IMR-90 (cell line): ENCODE results near the gene IGFBP7. TPM values are rescaled to one million over a fixed set of nuclear protein-coding genes. Genes with fewer than 3 reads are reported as not detected.

ENCODE experiments used
- ATAC-seq: fragments of 200-7000 bp; cut with Tn5 transposase; 2 replicates; pipeline ENCODE4 v1.9.1; 2020; ENCODE audit warnings: low read depth, mild to moderate bottlenecking, moderate library complexity
- BruUV-seq: library from RNA; stranded (reverse); fragments of 400-500 nt; replicated peaks from 2 replicates; lab custom pipeline; 2021; lab: Mats Ljungman, UMichigan
- CTCF ChIA-PET: fragments of 300-600 bp; formaldehyde crosslinking; extraction: SDS; loops from one replicate; lab custom pipeline; 2021; ENCODE audit warnings: antibody characterized with exemption; lab: Yijun Ruan, JAX
- POLR2A ChIA-PET: fragments of 300-600 bp; sonication (Branson Sonifier 250); formaldehyde crosslinking; loops from one replicate; lab custom pipeline; 2022; ENCODE audit warnings: antibody characterized with exemption; ENCODE audit not compliant: unreplicated experiment; lab: Charles Lee
- DNase-seq: peaks from one replicate; pipeline ENCODE4 v3.0.0; 2013
- H2AFZ ChIP-seq: replicated peaks from 2 replicates; pipeline ENCODE3; 2013; ENCODE audit warnings: low read length, mild to moderate bottlenecking; ENCODE audit not compliant: poor library complexity
- H2AK5ac ChIP-seq: 2 replicates; pipeline ENCODE4 v1.6.1; 2013; ENCODE audit warnings: low read depth, low read length, inconsistent platforms
- H2AK9ac ChIP-seq: replicated peaks from 2 replicates; pipeline ENCODE3; 2013; ENCODE audit warnings: mild to moderate bottlenecking, low read depth, low read length, moderate library complexity; ENCODE audit not compliant: poor library complexity
- H2BK120ac ChIP-seq: 2 replicates; pipeline ENCODE4 v1.6.1; 2013; ENCODE audit warnings: low read depth, low read length, inconsistent platforms
- H2BK15ac ChIP-seq: 3 replicates; pipeline ENCODE4 v1.6.1; 2013; ENCODE audit warnings: low read depth, low read length, inconsistent platforms
- H2BK20ac ChIP-seq: 2 replicates; pipeline ENCODE4 v1.6.1; 2013; ENCODE audit warnings: low read depth, mild to moderate bottlenecking, inconsistent platforms, low read length, moderate library complexity
- H2BK5ac ChIP-seq: 2 replicates; pipeline ENCODE4 v1.6.1; 2013; ENCODE audit warnings: mild to moderate bottlenecking, low read depth, low read length, inconsistent platforms; ENCODE audit not compliant: poor library complexity, severe bottlenecking
- H3K14ac ChIP-seq: replicated peaks from 2 replicates; pipeline ENCODE4 v1.6.1; 2013; ENCODE audit warnings: low read depth, low read length, inconsistent platforms
- H3K18ac ChIP-seq: 2 replicates; pipeline ENCODE4 v1.6.1; 2013; ENCODE audit warnings: low read depth, low read length, control low read depth
- H3K23ac ChIP-seq: 2 replicates; pipeline ENCODE4 v1.6.1; 2013; ENCODE audit warnings: low read depth, low read length, inconsistent platforms
- H3K27ac ChIP-seq: 2 replicates; pipeline ENCODE4 v1.5.1; 2013; ENCODE audit warnings: mild to moderate bottlenecking, control low read depth, low read length; ENCODE audit not compliant: insufficient read depth
- H3K27me3 ChIP-seq: 2 replicates; pipeline ENCODE4 v1.6.1; 2013; ENCODE audit warnings: low read length; ENCODE audit not compliant: control insufficient read depth, insufficient read depth
- H3K36me3 ChIP-seq: 2 replicates; pipeline ENCODE4 v1.6.1; 2013; ENCODE audit warnings: low read length, mixed read lengths; ENCODE audit not compliant: control insufficient read depth, insufficient read depth
- H3K4ac ChIP-seq: 2 replicates; pipeline ENCODE4 v1.6.1; 2013; ENCODE audit warnings: low read depth, low read length, inconsistent platforms
- H3K4me1 ChIP-seq: 2 replicates; pipeline ENCODE4 v1.6.1; 2013; ENCODE audit warnings: low read length, mixed read lengths; ENCODE audit not compliant: control insufficient read depth, insufficient read depth
- H3K4me2 ChIP-seq: 2 replicates; pipeline ENCODE4 v1.6.1; 2013; ENCODE audit warnings: low read depth, mild to moderate bottlenecking, control low read depth, low read length, moderate library complexity
- H3K4me3 ChIP-seq: 2 replicates; pipeline ENCODE4 v1.5.1; 2013; ENCODE audit warnings: low read depth, mild to moderate bottlenecking, control low read depth, low read length, moderate library complexity; ENCODE audit not compliant: insufficient read depth
- H3K56ac ChIP-seq: 2 replicates; pipeline ENCODE4 v1.6.1; 2013; ENCODE audit warnings: low read length, inconsistent platforms; ENCODE audit not compliant: insufficient read depth; ENCODE audit errors: extremely low read depth
- H3K79me1 ChIP-seq, 2 experiments: 2 replicates each; pipeline ENCODE4 v1.6.1; 2013; ENCODE audit warnings: low read length in 2 of 2, inconsistent platforms in 1 of 2, low read depth in 1 of 2
- H3K9ac ChIP-seq: 2 replicates; pipeline ENCODE4 v1.6.1; 2013; ENCODE audit warnings: low read depth, low read length, control low read depth
- H3K9me1 ChIP-seq: 2 replicates; pipeline ENCODE4 v1.6.1; 2013; ENCODE audit warnings: low read length, inconsistent platforms; ENCODE audit not compliant: insufficient read depth
- H3K9me3 ChIP-seq: 2 replicates; pipeline ENCODE4 v1.6.1; 2013; ENCODE audit warnings: low read length; ENCODE audit not compliant: control insufficient read depth, insufficient read depth
- H4K20me1 ChIP-seq: 2 replicates; pipeline ENCODE4 v1.6.1; 2013; ENCODE audit warnings: low read length, inconsistent platforms; ENCODE audit not compliant: insufficient read depth
- H4K5ac ChIP-seq: 2 replicates; pipeline ENCODE4 v1.6.1; 2013; ENCODE audit warnings: mild to moderate bottlenecking, low read depth, low read length, control low read depth
- H4K8ac ChIP-seq, 2 experiments: 2 replicates each; pipeline ENCODE4 v1.6.1; 2013; ENCODE audit warnings: low read depth in 2 of 2, low read length in 2 of 2, control low read depth in 1 of 2, inconsistent platforms in 1 of 2
- H4K91ac ChIP-seq: 2 replicates; pipeline ENCODE4 v1.6.1; 2013; ENCODE audit warnings: low read depth, low read length, inconsistent platforms; ENCODE audit not compliant: insufficient read depth
- CHD1 ChIP-seq: IDR thresholded peaks from 2 replicates; pipeline ENCODE4 v1.6.1; 2012; ENCODE audit warnings: low read depth, low read length, improper control_type of control experiment
- FOS ChIP-seq: fragments of 150-350 bp; IDR thresholded peaks from 2 replicates; pipeline ENCODE4 v1.6.1; 2016; ENCODE audit warnings: low read depth, low read length
- MAZ ChIP-seq: IDR thresholded peaks from 2 replicates; pipeline ENCODE4 v1.6.1; 2012; ENCODE audit warnings: low read depth, mild to moderate bottlenecking, low read length, improper control_type of control experiment, moderate library complexity, borderline replicate concordance
- NFE2L2 ChIP-seq: fragments of 150-350 bp; IDR thresholded peaks from 2 replicates; pipeline ENCODE4 v1.6.1; 2016; ENCODE audit warnings: low read depth, mild to moderate bottlenecking, low read length
- POLR2A ChIP-seq: IDR thresholded peaks from 2 replicates; pipeline ENCODE4 v1.6.1; 2012; ENCODE audit warnings: mild to moderate bottlenecking, low read depth, low read length
- RCOR1 ChIP-seq: IDR thresholded peaks from 2 replicates; pipeline ENCODE4 v1.6.1; 2012; ENCODE audit warnings: mild to moderate bottlenecking, low read length, improper control_type of control experiment; ENCODE audit not compliant: insufficient replicate concordance
- WGBS, 2 experiments: methylation state at CpG; one replicate each; pipeline versions ENCODE4 v1.1.5 to v1.1.7; 2013; ENCODE audit warnings: missing lambda C conversion rate in 2 of 2; ENCODE audit not compliant: insufficient read length in 1 of 2; ENCODE audit errors: extremely low coverage in 2 of 2; 5-methylcytosine and 5-hydroxymethylcytosine counted together
- dilution Hi-C: fragments of 300-500 bp; cut with HindIII; formaldehyde crosslinking; loops from one replicate; pipeline ENCODE4 v1.14.3; 2018; ENCODE audit warnings: low sequenced_read_pairs; ENCODE audit not compliant: unreplicated experiment
- in situ Hi-C: fragments of 300-500 bp; cut with MboI; formaldehyde crosslinking; loops from 3 replicates; pipeline ENCODE4 v1.14.3; 2019; ENCODE audit warnings: low sequenced_read_pairs, inconsistent platforms, mixed read lengths
- intact Hi-C: fragments of 100-400 bp; cut with micrococcal nuclease; formaldehyde crosslinking; loops from 2 replicates; pipeline ENCODE4 v1.10.0; 2022
- polyA plus RNA-seq, 3 experiments: library from polyadenylated mRNA; depleted of rRNA; stranded (reverse); fragments of >200 nt; gene quantifications; 2 replicates each; pipeline ENCODE4 v1.2.3, GENCODE V29; 2012; ENCODE audit warnings: low replicate concordance in 1 of 3
- total RNA-seq: library from RNA; depleted of rRNA; stranded (reverse); fragments of >200 nt; gene quantifications from 2 replicates; pipeline ENCODE4 v1.2.3, GENCODE V29; 2012
- TF ChIP-seq, protein P1 (sequence below): fragments of 150-350 bp; IDR thresholded peaks from 2 replicates; pipeline ENCODE4 v1.6.1; 2017; ENCODE audit warnings: mild to moderate bottlenecking, antibody characterized with exemption, low read length, low read depth
- TF ChIP-seq, protein P2 (sequence below): conservative IDR thresholded peaks from 2 replicates; pipeline ENCODE4 v1.5.1; 2012; ENCODE audit warnings: mild to moderate bottlenecking, low read depth, low read length, improper control_type of control experiment

IGFBP7 gene
- total and polyA plus RNA-seq, 2 of the 4 experiments (the other 2 are of a cell fraction) = 33.2 to 267 TPM

- H4K20me1 ChIP-seq = no peaks in the 10 kb centered on the region
- no peak overlapping the region for H3K18ac ChIP-seq
- H2BK120ac ChIP-seq = no peak overlapping the region
- CTCF ChIA-PET = interaction anchor here (1.1 kb wide), 1 partner anchor 15 kb away, joined by 5 read pairs; no protein-coding TSS in a partner anchor
- H3K23ac ChIP-seq = no peak overlapping the region; the same call in 1 of the 2 replicates
- no peaks in the 10 kb centered on the region for H3K9me1 ChIP-seq
- no TSS peak for BruUV-seq
- no peak overlapping the region for H4K5ac ChIP-seq
- intact Hi-C loops (no loop called here), in situ Hi-C loops (no loop called here), dilution Hi-C loops (no loop called here)
- no peaks in the 10 kb centered on the region for H3K9me3 ChIP-seq
- POLR2A ChIA-PET = interaction anchor here (0.6 kb wide), 1 partner anchor 14 kb away, joined by 3 read pairs; no protein-coding TSS in a partner anchor
- no peak overlapping the region for H2BK5ac ChIP-seq
- H2AFZ ChIP-seq = no peak overlapping the region
- ATAC-seq (peak; percentile 73), DNase-seq (peak; percentile 80)
- TF ChIP-seq CHD1 (no peak), NFE2L2 (no peak), FOS (peak; percentile 22; the same call in 1 of the 2 replicates), POLR2A (no peak), RCOR1 (no peak), MAZ (no peak)
- TF ChIP-seq, protein P1, sequence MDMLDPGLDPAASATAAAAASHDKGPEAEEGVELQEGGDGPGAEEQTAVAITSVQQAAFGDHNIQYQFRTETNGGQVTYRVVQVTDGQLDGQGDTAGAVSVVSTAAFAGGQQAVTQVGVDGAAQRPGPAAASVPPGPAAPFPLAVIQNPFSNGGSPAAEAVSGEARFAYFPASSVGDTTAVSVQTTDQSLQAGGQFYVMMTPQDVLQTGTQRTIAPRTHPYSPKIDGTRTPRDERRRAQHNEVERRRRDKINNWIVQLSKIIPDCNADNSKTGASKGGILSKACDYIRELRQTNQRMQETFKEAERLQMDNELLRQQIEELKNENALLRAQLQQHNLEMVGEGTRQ = no peak
- TF ChIP-seq, protein P2, sequence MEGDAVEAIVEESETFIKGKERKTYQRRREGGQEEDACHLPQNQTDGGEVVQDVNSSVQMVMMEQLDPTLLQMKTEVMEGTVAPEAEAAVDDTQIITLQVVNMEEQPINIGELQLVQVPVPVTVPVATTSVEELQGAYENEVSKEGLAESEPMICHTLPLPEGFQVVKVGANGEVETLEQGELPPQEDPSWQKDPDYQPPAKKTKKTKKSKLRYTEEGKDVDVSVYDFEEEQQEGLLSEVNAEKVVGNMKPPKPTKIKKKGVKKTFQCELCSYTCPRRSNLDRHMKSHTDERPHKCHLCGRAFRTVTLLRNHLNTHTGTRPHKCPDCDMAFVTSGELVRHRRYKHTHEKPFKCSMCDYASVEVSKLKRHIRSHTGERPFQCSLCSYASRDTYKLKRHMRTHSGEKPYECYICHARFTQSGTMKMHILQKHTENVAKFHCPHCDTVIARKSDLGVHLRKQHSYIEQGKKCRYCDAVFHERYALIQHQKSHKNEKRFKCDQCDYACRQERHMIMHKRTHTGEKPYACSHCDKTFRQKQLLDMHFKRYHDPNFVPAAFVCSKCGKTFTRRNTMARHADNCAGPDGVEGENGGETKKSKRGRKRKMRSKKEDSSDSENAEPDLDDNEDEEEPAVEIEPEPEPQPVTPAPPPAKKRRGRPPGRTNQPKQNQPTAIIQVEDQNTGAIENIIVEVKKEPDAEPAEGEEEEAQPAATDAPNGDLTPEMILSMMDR = no peak
- H3K9ac ChIP-seq = no peak overlapping the region
- no peak overlapping the region for H2AK9ac ChIP-seq
- WGBS, 2 experiments = no CpG with 5 or more reads among the region's 1 CpG
- H3K79me1 ChIP-seq = no peaks in the 10 kb centered on the region
- peaks cover 7% of the 10 kb centered on the region; the same call in 1 of the 2 replicates for H3K4me1 ChIP-seq
- 0 out of 2 replicates have a peak overlapping the region, but pooled peaks have one; percentile 10 for H3K14ac ChIP-seq
- H4K8ac ChIP-seq = no peak overlapping the region
- no peak overlapping the region for H3K56ac ChIP-seq
- H2AK5ac ChIP-seq = no peak overlapping the region
- H3K27ac ChIP-seq = no peak overlapping the region
- H4K91ac ChIP-seq = no peak overlapping the region
- H3K4me2 ChIP-seq = peak overlapping the region; percentile 49; the same call in 1 of the 2 replicates
- H3K4me3 ChIP-seq = no peak overlapping the region
- H2BK20ac ChIP-seq = no peak overlapping the region
- no peak overlapping the region for H2BK15ac ChIP-seq
- no peaks in the 10 kb centered on the region for H3K27me3 ChIP-seq
- H3K36me3 ChIP-seq = no peaks in the 10 kb centered on the region
- no peak overlapping the region for H3K4ac ChIP-seq
Measured at GRCh38 chr4:57148831-57149505, 38.8 kb upstream of the IGFBP7 start.
